NT2/D1 (cell line): ENCODE measurements around the gene GOLGA3.

Source experiments
- SUZ12 ChIP-seq: IDR thresholded peaks from 2 replicates; pipeline ENCODE4 v1.6.1; 2011; ENCODE audit not compliant: insufficient read length, insufficient read depth; ENCODE audit errors: extremely low read depth
- YY1 ChIP-seq: IDR thresholded peaks from 2 replicates; pipeline ENCODE4 v1.6.1; 2011; ENCODE audit not compliant: insufficient read length, insufficient read depth
- ZNF274 ChIP-seq: IDR thresholded peaks from 2 replicates; pipeline ENCODE4 v1.6.1; 2011; ENCODE audit warnings: mild to moderate bottlenecking, low read depth, low read length

GRCh38 chr12:132825089-132825488 lies 3.6 kb downstream of the GOLGA3 start:
- TF ChIP-seq SUZ12 (no peak), ZNF274 (no peak), YY1 (no peak)
